NCI-H2107 treated with DMSO at 0.1 percent for 48 hours (cell line): ENCODE measurements around the gene HCAR1.
"Not testable (repeated sequence)": the region's sequence is repeated elsewhere in the genome, so short reads cannot be mapped to it uniquely, and the experiment has no call there.

Experiments used
- DNase-seq: peaks from one replicate; lab custom pipeline; 2025; ENCODE audit not compliant: unreplicated experiment; lab: John Stamatoyannopoulos, UW

HCAR1 gene, protein sequence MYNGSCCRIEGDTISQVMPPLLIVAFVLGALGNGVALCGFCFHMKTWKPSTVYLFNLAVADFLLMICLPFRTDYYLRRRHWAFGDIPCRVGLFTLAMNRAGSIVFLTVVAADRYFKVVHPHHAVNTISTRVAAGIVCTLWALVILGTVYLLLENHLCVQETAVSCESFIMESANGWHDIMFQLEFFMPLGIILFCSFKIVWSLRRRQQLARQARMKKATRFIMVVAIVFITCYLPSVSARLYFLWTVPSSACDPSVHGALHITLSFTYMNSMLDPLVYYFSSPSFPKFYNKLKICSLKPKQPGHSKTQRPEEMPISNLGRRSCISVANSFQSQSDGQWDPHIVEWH

GRCh38 chr12:122730215-122731014, at the start of gene HCAR1:
Gene HCAR1 (minus strand): TSS chr12:122730844. CDS start chr12:122730339, 505 bp downstream.
- peak; percentile 13 for DNase-seq

DNA sequence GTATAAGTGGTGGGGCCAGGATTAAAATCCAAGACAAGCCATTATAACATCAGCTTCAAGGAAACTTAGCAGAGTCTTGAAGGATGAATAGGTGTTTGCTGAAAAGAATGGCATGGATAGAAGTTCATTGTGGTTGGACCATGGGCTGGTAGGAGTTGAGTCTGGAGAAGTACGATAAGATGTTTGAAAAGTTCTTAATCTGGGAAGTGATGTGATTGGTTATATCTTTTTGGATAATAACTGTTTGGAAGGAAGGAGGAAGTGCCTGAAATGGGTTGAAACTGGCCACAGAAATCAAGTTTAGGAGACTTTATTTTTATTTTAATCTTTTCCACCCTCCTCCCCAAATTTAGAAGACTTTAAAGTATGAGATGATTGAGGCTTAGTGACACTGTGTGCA, 26.9 kb upstream of the HCAR1 start:
- DNase-seq = no peak

GRCh38 chr12:122754790-122755189, 24.1 kb upstream of the HCAR1 start:
- no peak for DNase-seq

DNA sequence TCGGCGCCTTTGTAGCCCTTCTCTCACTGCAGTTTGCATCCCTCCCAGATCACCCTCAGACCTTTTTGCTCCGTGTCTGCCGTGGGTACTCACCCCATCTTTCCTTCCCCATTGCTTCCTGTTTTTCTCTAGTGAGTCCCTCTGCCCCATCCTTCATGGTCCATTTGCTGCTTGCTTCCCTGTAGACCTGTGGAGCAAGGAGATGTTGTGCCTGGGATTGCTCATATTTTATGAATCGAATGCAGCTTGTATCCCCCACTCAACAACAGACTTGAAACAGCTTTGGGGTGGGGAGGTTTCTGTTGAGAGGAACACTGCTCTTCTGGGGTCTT, 22.6 kb upstream of the HCAR1 start:
- no peak for DNase-seq

DNA sequence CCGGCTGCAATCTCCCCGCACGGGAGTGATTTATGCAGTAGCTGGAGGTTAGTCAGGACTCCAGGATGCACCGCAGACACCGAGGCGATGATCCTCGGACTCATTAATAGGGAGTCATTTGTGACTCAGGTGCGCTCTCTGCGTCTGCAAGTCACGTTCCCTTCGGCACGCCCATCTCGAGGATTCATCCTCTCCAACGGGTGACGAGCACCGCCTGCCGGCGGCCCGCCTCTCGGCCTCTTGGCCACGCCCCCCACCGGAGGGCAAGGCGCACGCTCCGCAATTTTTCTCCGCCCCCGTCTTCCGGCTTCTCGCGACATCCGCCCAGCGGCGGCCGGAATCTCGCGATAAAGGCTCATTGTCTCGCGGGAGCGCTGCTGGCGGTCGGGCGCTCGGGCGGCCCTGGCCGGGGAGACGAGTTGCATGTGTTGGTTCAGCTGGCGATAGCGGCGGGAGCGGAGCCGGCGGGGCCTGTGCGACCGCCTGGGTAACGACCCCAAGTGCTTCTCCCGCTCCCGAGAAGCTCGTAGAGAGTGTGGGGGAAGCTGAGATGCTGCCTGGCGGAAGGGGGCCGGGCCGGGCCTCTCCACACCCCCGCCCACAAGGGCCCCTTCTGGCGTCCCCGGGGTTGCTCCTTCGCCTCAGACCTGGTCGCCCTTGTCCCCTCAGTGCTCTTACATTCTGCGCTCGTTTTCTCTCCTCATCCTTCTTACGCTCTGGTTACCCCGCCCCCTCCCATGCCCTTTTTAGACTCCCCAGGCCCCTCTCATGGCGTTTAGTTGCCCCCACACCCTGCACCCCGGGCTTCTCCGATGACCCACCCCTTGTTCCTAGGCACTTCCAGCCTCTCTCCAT, 22.0 kb upstream of the HCAR1 start, which contains the start of gene DENR:
DENR (plus strand) TSS at position 361 of the 855 bp plus-strand sequence. CDS start 878 bp downstream, outside the sequence.
- DNase-seq = peak; percentile 95

DNA sequence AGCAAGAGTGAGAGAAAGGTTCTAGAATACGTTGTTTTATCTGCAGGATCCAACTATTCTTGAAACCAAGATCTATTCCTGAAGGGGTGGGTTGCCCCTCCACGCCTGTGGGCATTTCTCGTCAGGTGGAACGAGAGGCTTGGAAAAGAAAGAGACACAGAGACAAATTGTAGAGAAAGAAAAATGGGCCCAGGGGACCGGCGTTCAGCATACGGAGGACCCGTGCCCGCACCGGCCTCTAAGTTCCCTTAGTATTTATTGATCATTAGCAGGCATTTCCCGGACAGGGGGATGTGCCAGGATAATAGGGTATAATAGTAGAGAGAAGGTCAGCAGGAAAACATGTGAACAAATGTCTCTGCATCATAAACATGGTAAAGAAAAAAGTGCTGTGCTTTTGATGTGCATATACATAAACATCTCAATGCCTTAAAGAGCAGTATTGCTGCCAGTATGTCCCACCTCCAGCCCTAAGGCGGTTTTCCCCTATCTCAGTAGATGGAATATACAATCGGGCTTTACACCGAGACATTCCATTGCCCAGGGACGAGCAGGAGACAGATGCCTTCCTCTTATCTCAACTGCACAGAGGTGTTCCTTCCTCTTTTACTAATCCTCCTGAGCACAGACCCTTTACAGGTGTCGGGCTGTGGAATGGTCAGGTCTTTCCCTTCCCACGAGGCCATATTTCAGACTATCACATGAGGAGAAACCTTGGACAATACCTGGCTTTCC, 20.3 kb upstream of the HCAR1 start:
- DNase-seq = not testable (repeated sequence)

DNA sequence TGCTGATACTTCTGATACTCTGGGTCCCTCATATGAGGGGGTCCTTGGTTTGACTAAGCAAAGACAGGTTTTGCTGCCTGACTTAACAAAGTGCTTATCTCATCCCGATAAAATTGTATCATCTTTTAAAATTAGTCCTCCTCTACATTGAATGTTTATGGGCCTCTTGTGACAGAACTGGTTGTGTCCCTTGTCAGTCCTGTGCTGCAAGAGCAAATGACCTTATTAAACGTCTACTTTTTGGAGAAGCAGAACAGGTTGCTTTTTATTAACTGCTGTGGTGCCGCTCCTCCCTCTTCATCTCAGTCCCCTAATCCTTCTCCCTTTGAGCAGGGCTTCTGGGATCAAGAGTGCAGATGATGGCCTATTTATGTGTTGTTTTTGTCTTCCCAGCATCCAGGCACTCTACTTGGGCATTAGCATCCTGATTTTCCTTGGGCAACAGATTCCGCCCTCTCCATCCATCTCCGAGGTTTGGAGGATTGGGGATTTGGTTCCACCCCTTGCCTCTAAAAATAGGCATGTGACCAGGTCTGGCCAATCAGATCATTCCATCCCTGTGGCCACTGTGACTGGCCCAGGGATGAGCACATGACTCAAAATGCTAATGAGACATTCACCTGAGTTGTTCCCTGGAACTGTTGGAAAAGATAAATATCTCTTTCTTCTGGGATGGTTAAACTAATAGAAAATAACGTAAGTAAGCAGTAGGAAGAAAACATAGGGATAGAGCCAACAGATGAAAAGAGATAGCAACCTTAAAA, 19.1 kb upstream of the HCAR1 start:
- DNase-seq = no peak

DNA sequence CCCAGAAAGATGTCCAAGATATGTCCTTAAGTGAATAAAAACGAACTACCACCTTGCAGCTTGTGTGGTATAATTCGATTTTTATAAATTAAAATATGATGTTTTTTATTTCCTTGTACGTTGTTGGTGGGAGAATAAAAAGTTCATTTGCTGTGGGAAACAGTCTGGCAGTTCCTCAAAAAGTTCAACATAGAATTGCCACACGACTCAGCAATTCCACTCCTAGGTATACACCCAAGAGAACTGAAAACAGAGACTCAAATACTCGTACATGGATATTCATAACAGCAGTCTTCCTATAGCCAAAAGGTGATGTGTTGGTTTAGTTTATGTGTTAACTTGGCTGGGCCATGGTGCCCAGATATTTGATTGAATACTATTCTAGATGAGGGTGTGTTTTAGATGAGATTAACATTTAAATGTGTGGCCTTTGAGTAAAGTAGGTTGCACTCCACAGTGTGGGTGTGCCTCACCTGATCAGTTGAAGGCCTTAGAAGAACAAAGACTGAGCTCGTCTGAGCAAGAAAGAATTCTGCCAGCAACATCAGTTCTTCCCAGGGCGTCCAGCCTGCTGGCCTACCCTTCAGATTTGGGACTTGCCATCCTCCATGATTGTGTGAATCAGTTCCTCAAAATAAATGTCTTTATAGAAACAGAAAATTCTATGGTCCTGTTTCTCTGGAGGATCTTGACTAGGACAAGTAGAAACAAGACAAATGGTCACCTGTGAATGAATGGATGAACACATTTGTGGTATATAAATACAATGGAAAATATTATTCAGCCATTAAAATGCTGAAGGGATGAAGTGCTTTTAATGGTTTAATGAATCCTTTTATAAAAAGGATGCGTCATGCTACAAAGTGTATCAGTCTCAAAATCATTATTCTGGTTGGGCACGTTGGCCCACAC, 16.8 kb upstream of the HCAR1 start:
- DNase-seq = no peak

GRCh38 chr12:122743895-122744525, 13.4 kb upstream of the HCAR1 start:
- DNase-seq = no peak

DNA sequence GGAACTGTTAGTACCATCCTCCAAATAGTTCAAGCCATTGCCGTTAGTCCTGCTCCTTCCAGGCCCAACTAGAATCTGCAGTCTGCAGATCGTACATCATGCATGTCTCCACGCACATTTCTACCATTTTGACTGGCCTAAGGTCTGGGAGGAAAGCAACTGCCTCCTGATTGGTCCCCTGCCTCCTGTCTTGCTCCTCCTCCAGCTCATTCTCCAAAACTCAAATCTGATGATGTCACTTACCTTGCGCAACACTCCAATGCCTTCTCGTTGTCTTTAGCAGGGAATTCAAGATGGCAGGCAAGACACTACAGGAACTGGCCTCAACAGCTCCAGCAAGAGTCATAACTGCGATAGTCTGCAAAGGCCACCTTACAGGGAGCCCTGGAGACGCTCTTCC, 9.7 kb upstream of the HCAR1 start:
- no peak for DNase-seq

DNA sequence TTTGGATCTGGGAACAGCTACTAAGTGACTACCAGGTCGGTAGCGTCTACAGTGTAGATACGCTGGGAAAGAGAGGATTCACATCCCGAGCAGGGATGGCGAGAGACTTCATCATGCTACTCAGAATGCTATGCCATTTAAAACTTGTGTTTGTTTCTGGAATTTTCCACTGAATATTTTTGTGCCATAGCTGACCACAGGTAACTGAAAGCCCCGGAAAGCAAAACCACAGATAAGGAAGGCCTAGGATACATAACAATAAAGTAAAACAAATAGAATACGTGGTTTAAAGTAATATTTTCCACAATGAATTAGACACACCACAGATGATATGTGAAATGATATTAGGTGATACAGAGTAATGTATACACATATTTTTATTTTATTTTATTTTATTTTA, 7.9 kb upstream of the HCAR1 start:
- no peak for DNase-seq

DNA sequence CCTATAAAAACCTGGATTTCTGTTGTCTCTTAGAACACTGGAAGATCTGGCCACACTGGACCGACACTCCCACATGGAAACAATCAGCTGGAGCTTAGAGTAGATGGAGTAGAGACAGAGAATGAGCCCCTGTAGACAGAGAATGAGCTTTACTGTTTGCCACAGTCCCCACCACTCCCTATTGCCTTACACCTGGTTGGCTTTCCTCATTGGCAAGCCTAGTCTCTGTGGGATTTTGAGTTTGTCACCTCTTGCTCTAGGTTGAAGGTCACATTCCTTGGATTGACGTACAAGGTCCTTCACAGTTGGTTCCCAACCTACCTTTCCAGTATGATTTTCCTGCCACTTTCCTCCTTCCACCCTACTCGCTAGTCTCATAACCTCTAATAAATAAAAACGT, 2.0 kb upstream of the HCAR1 start:
- DNase-seq = no peak

- DNase-seq = no peak
Measured at GRCh38 chr12:122732170-122732569, 1.5 kb upstream of the HCAR1 start.

GRCh38 chr12:122729583-122730214, 945 bp downstream of the HCAR1 start:
- no peak for DNase-seq

- no peak for DNase-seq
Measured at GRCh38 chr12:122726080-122726558, 4.5 kb downstream of the HCAR1 start.

- DNase-seq = no peak
Measured at GRCh38 chr12:122725452-122726079, 5.1 kb downstream of the HCAR1 start.

- no peak for DNase-seq
Measured at GRCh38 chr12:122724641-122725243, 5.9 kb downstream of the HCAR1 start.
